HG03045 (cell line): Measurements from ENCODE around the gene TCP11.

Source experiments
- ATAC-seq: cut with Tn5 transposase; IDR thresholded peaks from one replicate; pipeline ENCODE4 v1.9.1; 2021; ENCODE audit warnings: mild to moderate bottlenecking, moderate library complexity; ENCODE audit not compliant: unreplicated experiment

The TCP11 gene

GRCh38 chr6:35096129-35096862 is 44.8 kb downstream of the TCP11 start:
- ATAC-seq, result no peak

DNA sequence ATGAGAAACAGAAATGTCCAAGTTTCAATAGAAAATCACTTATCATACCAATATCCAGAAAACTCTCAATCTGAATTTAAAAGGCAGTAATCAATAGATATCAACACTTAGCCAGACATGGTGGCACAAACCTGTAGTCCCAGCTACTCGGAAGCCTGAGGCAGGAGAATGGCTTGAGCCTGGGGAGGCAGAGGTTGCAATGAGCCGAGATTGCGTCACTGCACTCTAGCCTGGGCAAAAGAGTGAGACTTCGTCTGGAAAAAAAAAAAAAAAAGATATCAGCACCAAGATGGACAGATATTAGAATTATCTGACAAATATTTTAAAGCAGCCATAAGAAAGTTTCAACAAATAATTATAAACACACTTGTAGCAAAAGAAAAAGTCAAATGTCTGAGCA is 47.0 kb downstream of the TCP11 start:
- no peak for ATAC-seq

DNA sequence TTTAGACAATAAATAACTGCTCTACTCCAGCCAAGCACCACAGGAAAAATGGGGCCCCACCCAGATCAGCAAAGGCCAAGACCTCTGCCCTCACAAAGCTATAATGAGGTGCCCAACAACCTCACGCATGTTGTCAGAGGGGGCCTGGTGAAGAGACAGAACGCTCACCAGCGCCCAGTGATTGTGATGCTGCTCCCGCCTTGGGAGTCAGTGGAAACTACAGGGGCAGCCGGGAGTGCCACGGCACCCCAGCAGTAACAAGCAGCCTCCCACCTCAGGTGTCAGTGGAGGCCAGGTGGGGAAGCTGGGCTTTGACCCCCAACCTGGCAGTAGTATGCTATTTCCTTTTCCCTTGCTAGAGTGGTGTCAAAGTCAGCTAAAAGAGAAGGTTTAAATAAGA is 47.4 kb downstream of the TCP11 start:
- ATAC-seq, result no peak

DNA sequence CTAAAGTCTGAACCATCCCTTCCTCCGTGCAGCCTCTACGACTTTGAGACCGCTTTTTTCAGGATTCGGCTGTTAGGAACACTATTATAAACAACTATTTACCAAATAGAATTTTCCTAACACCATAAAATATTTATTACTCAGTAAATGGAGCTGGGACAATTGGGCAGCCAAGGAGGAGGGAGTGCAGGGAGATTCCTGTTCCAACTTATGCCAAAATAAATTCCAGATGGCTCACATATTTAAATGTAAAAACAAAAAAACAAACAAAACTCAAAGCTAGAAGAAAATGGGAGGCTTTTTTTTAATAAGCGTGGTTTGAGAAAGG is 48.1 kb downstream of the TCP11 start:
- no peak for ATAC-seq

DNA sequence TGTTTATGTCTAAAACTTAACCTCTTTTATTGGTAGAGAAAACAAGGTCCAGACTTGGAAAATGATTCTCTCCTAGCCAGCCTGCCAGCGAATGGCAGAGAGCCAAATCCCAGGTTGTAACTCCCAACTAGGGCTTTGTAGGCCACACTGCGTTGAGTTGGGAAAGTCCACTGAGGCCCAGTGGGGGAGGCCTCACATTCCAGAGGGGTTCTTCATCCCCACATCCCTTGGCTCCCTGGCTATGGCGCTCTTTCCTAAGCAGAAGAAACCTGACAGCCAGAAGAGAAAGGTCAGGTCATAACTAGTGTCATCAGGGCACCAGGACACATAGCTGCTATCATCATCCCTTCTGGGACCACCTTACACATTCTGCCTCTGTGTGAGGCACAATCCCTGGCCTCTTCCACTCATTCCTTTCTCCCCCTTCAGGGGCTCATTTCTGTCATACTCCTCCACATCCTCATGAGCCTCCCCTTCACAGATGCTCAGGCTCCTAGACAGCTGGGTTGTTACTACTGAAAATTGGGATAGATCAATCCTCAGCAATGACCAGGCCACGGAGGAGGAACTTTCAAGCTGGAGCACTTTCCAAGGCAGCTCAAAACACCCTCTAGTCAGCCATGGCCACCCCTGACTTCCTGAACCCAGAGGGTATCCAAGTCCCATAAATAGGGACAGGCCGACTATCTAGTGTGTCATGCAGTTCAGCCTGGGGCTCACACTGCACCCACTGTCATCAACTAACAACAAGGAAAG is 48.6 kb downstream of the TCP11 start:
- no peak for ATAC-seq

- ATAC-seq, result no peak
These were observed 49.6 kb downstream of the TCP11 start for GRCh38 chr6:35091346-35092083.

DNA sequence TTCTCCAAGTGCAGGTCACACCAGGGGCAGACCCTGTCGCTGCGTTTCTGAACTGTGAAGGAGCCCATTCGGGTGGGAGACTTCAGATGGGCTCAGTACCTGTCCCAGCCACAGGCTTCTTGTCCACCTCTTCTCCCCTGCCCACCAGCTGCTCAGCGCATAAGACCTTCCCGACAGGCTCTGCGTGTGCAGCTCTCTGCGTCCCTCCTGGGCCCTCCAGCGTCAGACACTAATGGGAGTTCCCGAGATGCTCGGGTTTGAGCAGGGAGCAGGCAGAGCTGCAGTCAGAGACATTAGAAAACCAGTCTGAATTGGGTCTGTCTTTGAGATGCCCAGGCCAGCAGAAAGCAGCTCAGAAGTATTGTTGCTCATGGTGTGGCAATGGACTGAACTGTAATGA is 50.4 kb downstream of the TCP11 start:
- ATAC-seq, result no peak

DNA sequence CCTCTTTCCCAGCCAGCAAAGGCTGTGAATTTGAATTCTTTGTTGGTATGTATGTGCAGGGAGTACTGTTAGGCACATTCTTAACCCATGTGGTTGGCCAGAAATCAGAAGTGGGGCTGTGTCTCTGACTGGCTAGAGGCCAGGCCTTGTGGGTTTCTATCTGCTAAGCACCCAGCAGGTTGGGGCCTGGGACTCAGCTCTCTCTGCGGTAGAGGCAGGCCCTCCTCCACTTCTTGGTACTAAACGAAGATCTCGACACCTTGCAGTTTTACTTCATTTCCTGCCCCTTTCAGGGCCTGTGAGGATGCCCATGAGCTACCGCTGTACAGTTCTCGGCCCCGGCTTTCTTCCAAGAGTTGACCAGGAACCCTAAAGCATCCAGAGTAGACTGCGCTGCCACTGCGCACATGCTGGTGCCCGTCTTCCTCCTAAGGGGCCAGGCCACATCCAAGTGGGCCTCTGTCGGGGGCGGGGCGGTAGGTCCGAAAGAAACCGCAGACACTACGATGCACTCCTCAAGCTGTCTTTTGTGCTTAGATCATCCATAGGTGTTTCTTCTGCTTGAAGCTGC is 51.1 kb downstream of the TCP11 start:
- ATAC-seq, result no peak

DNA sequence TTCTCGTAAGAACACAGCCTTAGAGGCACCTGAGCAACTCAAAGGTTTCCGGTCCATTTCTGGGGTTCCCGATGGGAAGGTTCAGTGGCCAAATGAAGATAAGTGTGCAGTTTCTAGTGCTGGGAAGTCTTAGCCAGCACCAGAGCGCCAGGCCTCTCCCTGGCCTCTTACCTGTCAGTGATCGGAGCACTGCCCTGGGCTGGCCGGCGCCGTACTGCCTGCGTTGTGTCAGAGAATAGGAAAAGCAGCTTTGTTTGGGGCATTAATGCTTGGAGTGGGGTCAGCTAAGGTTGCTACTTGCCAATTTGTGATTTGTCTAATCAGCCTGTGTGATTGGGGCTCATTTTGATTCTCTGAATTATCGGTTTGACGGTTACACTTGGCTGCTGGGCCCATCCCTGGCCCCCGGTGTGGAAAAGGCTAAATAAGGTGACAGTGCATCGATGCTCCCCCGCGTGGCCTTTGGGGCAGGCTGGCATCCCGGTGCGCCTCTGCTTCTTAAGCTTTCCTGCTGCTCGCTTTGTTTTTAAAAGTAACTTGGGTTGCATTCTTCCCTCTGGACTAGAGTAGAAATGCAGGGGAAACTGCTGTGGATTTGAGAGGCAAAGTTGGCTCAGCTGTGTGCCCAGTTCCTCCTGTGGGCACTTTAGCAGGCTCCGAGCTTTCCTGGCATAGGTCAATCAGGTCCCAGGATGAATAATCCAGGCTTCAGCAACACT is 51.8 kb downstream of the TCP11 start:
- ATAC-seq, result no peak

DNA sequence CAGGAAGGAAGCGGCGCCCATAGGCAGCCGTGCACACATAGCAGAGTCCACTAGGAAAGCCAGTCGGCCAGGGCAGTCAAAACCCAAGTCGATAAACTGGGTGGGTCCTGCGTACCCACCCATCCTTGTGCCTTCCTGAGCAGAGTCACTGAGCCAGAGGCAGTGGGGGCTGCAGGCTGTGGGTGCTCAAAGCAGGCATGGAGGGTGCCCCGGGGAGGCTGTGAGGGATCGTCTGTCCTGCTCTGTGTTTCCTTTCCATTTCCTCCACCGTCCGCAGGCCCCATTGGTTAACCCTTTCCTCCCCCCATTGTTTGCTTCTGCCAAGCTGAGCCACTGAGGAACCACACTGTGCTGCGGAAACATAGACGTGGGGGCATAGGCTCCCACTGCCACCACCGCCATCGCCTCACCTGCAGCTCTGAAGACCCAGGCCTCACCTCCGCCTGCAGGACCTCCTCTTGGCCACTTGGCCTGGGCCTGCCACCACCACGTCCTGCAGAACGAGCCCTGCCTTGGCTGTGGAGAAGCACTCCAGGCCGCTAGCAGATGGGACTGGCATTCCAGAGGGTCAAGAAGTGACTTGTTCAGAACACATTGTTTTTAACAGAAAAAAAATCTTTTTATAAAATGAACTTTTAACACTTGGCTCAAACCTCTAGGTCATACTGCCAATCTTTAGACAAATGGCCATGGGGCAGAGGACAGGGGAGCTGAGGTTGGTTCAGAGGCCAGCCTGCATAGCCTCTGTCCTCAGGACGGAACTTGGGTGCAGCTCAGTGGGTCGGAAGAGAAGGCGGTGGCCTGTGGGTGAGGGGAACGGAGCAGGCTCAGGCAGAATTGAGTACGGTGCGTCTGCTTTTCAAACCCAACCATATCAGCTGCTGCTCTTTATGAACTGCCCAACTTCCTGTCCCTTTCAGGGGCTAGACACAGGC is 52.6 kb downstream of the TCP11 start:
- no peak for ATAC-seq

GRCh38 chr6:35087361-35088280 is 53.5 kb downstream of the TCP11 start:
- ATAC-seq, result no peak

DNA sequence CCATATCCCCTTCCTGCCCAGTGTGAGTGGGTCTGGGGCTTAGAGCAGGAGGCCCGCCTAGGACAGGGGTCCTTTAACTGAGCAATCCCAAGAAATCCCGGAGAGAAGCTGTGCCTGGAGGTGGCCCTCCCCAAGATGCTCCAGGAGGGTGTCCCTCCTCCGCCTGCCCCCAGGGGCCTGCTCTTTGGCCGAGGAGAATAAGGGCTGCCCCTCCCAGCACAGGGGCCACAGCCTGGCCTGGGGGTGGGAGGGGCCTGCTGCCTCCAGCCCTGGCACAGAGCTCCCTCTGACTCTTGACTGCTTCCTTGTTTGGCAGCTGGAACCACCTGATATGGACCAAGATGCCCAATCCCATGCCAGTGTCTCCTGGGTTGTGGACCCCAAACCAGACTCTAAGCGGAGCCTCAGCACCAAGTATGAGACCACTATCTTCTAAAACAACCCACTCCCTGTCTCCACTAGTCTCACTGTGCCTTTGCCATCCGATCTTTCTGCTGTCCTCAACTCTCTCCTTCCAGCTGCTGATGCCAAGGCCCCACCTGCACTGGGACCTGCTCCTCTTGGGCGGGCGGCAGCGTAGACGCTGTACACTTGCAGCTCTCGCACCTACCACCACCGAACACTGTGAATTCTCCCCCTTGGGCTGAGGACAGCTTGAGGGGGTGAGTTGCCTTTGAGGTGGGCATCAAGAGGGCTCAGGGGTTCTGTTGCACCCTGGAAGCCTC is 54.3 kb downstream of the TCP11 start:
- ATAC-seq, result no peak

GRCh38 chr6:35086282-35086632 is 54.9 kb downstream of the TCP11 start:
- ATAC-seq, result no peak

DNA sequence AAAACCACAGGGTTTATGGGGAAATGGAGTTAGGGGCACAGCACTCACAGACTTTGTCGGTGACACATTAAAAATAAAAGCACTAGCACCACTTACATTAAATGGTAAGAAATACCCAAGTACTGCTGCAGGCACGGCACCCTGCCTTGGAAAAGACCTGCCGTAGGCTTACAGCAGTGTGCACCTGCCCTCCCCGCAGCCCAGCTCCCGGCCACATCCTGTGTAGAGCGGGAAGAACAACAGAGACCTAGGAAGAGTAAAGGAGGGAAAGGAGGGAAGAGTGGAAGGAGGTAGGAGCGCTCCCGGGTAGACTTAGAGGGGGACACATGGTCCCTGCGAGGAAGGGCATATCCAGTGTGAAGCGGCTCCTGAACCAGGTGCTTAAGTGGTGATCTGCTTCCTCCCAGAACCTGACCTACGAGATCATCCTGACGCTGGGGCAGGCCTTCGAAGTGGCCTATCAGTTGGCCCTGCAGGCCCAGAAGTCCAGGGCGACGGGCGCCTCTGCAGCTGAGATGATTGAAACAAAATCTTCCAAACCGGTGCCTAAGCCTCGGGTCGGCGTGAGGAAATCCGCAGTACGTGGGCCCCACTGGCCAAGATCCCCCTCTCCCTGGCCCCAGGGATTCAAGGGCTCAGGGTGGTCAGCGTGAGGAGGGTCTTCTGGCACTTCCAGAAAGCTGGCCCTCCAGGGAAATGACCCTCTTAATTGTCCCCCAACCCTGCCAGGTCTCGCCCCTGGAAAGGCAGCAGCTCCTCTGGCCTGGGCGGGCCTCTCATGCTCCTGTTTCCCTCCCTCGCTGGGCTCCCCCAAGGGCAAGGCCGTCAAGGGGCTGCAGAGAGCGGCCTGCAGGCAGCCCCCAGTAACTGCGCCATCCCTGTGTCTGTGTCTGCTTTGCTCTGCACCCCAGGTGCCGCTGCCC is 55.5 kb downstream of the TCP11 start:
- no peak for ATAC-seq

DNA sequence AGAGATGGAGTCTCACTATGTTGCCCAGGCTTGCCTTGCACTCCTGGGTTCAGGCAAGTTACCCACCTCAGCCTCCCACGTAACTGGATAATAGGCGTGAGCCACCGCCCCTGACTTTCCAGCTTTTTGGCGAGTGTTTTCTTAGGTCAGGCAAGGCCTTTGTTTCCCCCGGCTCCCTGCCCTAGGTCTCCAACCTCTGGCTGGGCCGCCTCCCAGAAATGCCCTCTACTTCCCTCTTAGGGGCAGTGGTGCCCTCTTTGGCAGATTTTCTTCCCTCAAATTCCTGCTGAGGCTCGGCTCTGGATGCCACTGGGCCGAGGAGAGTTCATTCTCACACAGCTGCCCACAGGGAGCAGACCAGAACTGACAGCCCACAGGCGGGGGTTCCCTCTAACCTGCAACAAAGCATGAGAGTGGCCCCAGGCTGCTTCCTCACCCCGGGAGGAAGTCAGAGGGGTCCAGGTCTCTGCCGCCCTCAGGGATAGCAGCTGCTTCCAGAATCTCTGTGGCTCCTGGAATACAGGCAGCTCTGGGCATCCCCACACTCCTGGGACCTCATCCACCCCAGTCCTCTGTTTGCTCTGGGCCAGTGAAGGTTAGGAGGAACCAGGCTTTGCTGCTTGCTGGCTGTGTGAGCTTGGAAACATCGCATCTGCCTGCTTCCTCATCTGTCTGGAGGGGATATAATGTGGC is 56.5 kb downstream of the TCP11 start:
- ATAC-seq, result no peak

- ATAC-seq, result no peak
These were observed 57.1 kb downstream of the TCP11 start for GRCh38 chr6:35084041-35084491.

- no peak for ATAC-seq
These were observed 57.6 kb downstream of the TCP11 start for GRCh38 chr6:35083507-35083906.
